Prostate gland (tissue), 2 donors: ENCODE measurements around the gene TREML1.

Experiments
- CTCF ChIP-seq, 4 experiments: fragments of 200-600 bp in 2 of 4; fragments of 450-650 bp in 2 of 4; sonication (generic) in 2 of 4; IDR thresholded peaks; 1 replicate in 3 of 4; 2 replicates in 1 of 4; pipeline ENCODE4 v1.5.1; 2016 to 2019; ENCODE audit warnings: antibody characterized with exemption in 4 of 4, mild to moderate bottlenecking in 2 of 4, moderate library complexity in 2 of 4
- POLR2A ChIP-seq: fragments of 450-650 bp; IDR thresholded peaks from one replicate; pipeline ENCODE4 v1.6.1; 2016; ENCODE audit warnings: antibody characterized with exemption, mild to moderate bottlenecking
- POLR2AphosphoS5 ChIP-seq: sonication (generic); formaldehyde crosslinking; IDR thresholded peaks from one replicate; pipeline ENCODE4 v1.6.1; 2017; ENCODE audit warnings: antibody characterized with exemption

GRCh38 chr6:41171908-41172307, 17.8 kb upstream of the TREML1 start:
- no peak for TF ChIP-seq CTCF (IDR thresholded peaks at IDR 0.05)
- no peak for TF ChIP-seq POLR2A
- TF ChIP-seq POLR2AphosphoS5: no peak
